Astrocyte (in vitro differentiated cells and primary cell): ENCODE data around the gene GDPD4. TPM values are rescaled to one million over a fixed set of nuclear protein-coding genes. Genes with fewer than 3 reads are reported as not detected.

ENCODE experiments used
- DNase-seq: peaks from one replicate; pipeline ENCODE4 v3.0.0-alpha.2; 2010; ENCODE audit warnings: low read depth
- FAIRE-seq: peaks from 2 replicates; lab custom pipeline; 2011; peaks lifted over from hg19 to GRCh38; lab: Jason Lieb, UNC
- H2AFZ ChIP-seq: 2 replicates; pipeline ENCODE4 v1.6.0; 2012; ENCODE audit warnings: low read depth, low read length, inconsistent platforms
- H3K27ac ChIP-seq: 2 replicates; pipeline ENCODE4 v1.5.1; 2011; ENCODE audit warnings: low read depth, low read length, inconsistent platforms
- H3K27me3 ChIP-seq: 2 replicates; pipeline ENCODE4 v1.6.0; 2011; ENCODE audit warnings: low read length, inconsistent platforms; ENCODE audit not compliant: insufficient read depth
- H3K36me3 ChIP-seq: 2 replicates; pipeline ENCODE4 v1.5.1; 2011; ENCODE audit warnings: low read length, inconsistent platforms; ENCODE audit not compliant: insufficient read depth
- H3K4me1 ChIP-seq: 2 replicates; pipeline ENCODE4 v1.5.1; 2011; ENCODE audit warnings: low read length, inconsistent platforms; ENCODE audit not compliant: insufficient read depth
- H3K4me2 ChIP-seq: 2 replicates; pipeline ENCODE4 v1.6.0; 2012; ENCODE audit warnings: low read length, inconsistent platforms
- H3K4me3 ChIP-seq: 2 replicates; pipeline ENCODE4 v1.5.1; 2011; ENCODE audit warnings: low read depth, mild to moderate bottlenecking, low read length, inconsistent platforms; ENCODE audit not compliant: insufficient read depth
- H3K79me2 ChIP-seq: 2 replicates; pipeline ENCODE4 v1.6.0; 2012; ENCODE audit warnings: mild to moderate bottlenecking, low read length, inconsistent platforms; ENCODE audit not compliant: insufficient read depth
- H3K9ac ChIP-seq: 2 replicates; pipeline ENCODE4 v1.6.0; 2012; ENCODE audit warnings: mild to moderate bottlenecking, low read length, inconsistent platforms
- H3K9me3 ChIP-seq: 2 replicates; pipeline ENCODE4 v1.5.1; 2012; ENCODE audit warnings: low read depth, mild to moderate bottlenecking, low read length, inconsistent platforms; ENCODE audit not compliant: insufficient read depth
- H4K20me1 ChIP-seq: 2 replicates; pipeline ENCODE4 v1.6.0; 2012; ENCODE audit warnings: low read length, inconsistent platforms; ENCODE audit not compliant: insufficient read depth
- H3K27ac Mint-ChIP-seq: one replicate; pipeline ENCODE4 v1.8.0; 2021; ENCODE audit warnings: mild to moderate bottlenecking, mixed read lengths; ENCODE audit not compliant: unreplicated experiment
- H3K27me3 Mint-ChIP-seq: one replicate; pipeline ENCODE4 v1.8.0; 2021; ENCODE audit warnings: low read depth, mixed read lengths; ENCODE audit not compliant: unreplicated experiment
- H3K36me3 Mint-ChIP-seq: one replicate; pipeline ENCODE4 v1.8.0; 2021; ENCODE audit warnings: low read depth, mixed read lengths; ENCODE audit not compliant: unreplicated experiment
- H3K4me1 Mint-ChIP-seq: one replicate; pipeline ENCODE4 v1.8.0; 2021; ENCODE audit warnings: low read depth, mixed read lengths; ENCODE audit not compliant: unreplicated experiment
- H3K4me3 Mint-ChIP-seq: one replicate; pipeline ENCODE4 v1.8.0; 2021; ENCODE audit warnings: mild to moderate bottlenecking, moderate library complexity, mixed read lengths; ENCODE audit not compliant: unreplicated experiment
- H3K9me3 Mint-ChIP-seq: one replicate; pipeline ENCODE4 v1.8.0; 2021; ENCODE audit warnings: mild to moderate bottlenecking, mixed read lengths; ENCODE audit not compliant: unreplicated experiment
- CTCF ChIP-seq: IDR thresholded peaks from 2 replicates; pipeline ENCODE4 v1.5.1; 2011; ENCODE audit warnings: low read depth, mild to moderate bottlenecking, inconsistent platforms, low read length, moderate library complexity; ENCODE audit not compliant: insufficient read depth
- EZH2 ChIP-seq: IDR thresholded peaks from 2 replicates; pipeline ENCODE4 v1.6.1; 2012; ENCODE audit warnings: mild to moderate bottlenecking, low read length, inconsistent platforms; ENCODE audit not compliant: insufficient read depth
- total RNA-seq: library from RNA; stranded (reverse); gene quantifications from 2 replicates; pipeline ENCODE4 v1.2.1, GENCODE V29; 2021

Gene GDPD4
- total RNA-seq, 1 donor from 2014 or later, result not detected

- Histone ChIP-seq H3K4me2 (peak overlapping the region; percentile 56), H2AFZ (no peak overlapping the region), H3K9me3 (no peaks in the 10 kb centered on the region), H3K4me1 (peaks cover 5% of the 10 kb centered on the region), H3K27ac (peak overlapping the region; percentile 43), H3K27me3 (no peaks in the 10 kb centered on the region), H3K4me3 (no peak overlapping the region), H3K9ac (no peak overlapping the region), H3K36me3 (no peaks in the 10 kb centered on the region), H4K20me1 (no peaks in the 10 kb centered on the region), H3K79me2 (no peaks in the 10 kb centered on the region)
- Mint-ChIP-seq H3K27ac (no peak overlapping the region), H3K27me3 (no peaks in the 10 kb centered on the region), H3K4me1 (peaks cover 11% of the 10 kb centered on the region), H3K4me3 (no peak overlapping the region), H3K9me3 (no peaks in the 10 kb centered on the region), H3K36me3 (peaks cover 2% of the 10 kb centered on the region)
- no peak for TF ChIP-seq CTCF
- TF ChIP-seq EZH2, result no peak
- peak; percentile 90 for DNase-seq
- FAIRE-seq, result peak; percentile 90
Measured at GRCh38 chr11:77287615-77288273, 13.7 kb downstream of the GDPD4 start.

GRCh38 chr11:77287136-77287535 is 14.3 kb downstream of the GDPD4 start:
- H3K27me3 ChIP-seq, result no peaks in the 10 kb centered on the region
- H2AFZ ChIP-seq, result no peak overlapping the region
- Mint-ChIP-seq H3K36me3 (peaks cover 2% of the 10 kb centered on the region), H3K27ac (no peak overlapping the region), H3K4me1 (peaks cover 11% of the 10 kb centered on the region), H3K4me3 (no peak overlapping the region), H3K27me3 (no peaks in the 10 kb centered on the region), H3K9me3 (no peaks in the 10 kb centered on the region)
- peak overlapping the region; percentile 43 for H3K27ac ChIP-seq
- FAIRE-seq, result no peak
- no peaks in the 10 kb centered on the region for H3K36me3 ChIP-seq
- no peak overlapping the region for H3K4me3 ChIP-seq
- H4K20me1 ChIP-seq, result no peaks in the 10 kb centered on the region
- peaks cover 5% of the 10 kb centered on the region for H3K4me1 ChIP-seq
- H3K9me3 ChIP-seq, result no peaks in the 10 kb centered on the region
- DNase-seq, result peak; percentile 23
- H3K4me2 ChIP-seq, result peak overlapping the region; percentile 56
- TF ChIP-seq CTCF, result no peak
- no peak for TF ChIP-seq EZH2
- no peak overlapping the region for H3K9ac ChIP-seq
- no peaks in the 10 kb centered on the region for H3K79me2 ChIP-seq
